Activated naive CD8-positive, alpha-beta T cell treated with anti-CD3 and anti-CD28 coated beads, Interleukin-2, amount 50 U/mL, for 16 hours (primary cell): ENCODE data around the gene ANKIB1.
"Not testable (repeated sequence)": the region's sequence is repeated elsewhere in the genome, so short reads cannot be mapped to it uniquely, and the experiment has no call there.

Source experiments
- DNase-seq: peaks from one replicate; pipeline ENCODE4 v3.0.0-alpha.2; 2020; ENCODE audit warnings: low read depth, low spot score

ANKIB1 gene

DNA sequence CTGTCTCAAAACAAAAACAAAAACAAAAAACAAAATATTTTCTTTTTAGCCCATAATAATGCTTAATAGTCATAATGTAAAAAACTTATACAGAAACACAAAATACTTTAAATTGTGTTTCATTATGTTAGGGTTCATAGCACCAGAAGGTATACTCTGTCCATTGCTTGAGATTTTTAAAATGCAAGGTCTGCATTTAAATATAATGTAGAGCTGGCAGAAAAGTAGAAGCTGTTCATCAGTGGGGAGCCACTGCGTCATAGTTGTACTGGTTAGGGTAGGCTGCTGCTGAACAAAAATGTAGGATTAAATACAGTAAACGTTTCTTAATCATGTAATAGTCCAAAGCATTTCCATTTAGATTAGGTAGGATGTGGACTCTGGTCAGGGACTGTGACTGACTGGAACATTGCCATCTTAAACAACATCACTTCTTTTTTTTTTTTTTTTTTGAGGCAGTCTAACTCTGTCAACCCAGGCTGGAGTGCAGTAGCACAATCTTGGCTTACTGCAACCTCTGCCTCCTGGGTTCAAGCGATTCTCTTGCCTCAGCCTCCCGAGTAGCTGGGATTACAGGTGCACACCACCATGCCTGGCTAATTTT lies 85.2 kb downstream of the ANKIB1 start:
- no peak for DNase-seq

DNA sequence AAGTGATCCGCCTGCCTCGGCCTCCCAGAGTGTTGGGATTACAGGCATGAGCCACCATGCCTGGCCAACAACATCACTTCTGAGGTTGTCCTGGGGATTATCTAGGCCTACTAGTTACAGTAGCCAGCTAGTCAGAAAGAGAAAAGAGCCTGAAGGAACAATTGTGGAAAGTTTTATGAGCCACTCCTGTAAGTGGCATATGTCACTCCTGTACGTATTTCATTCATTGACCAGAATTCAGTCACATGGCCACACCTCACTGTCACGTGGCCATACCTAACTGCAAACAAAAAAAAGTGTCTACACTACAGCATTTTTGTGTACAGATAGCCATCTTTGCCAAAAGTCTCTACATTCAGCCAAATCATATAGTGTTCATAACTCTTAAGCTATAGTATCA lies 85.7 kb downstream of the ANKIB1 start:
- no peak for DNase-seq

DNA sequence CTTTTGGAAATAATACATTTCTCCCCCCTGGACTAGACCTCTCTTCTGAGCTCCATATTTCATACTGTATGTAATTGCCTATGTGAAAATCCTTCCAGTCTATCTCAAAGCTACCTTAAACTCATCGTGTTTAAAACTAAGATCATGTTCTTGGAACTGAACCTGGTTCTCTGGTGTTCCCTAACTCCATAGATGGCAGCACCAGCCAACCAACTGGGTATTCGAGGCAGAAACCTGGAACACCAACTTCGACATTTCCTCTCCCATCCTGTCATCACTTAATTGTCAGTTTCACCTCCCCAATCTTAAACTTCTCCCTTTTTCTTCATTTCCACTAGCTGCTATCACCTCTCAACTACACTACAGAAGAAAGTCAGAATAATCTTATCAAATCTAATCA lies 87.0 kb downstream of the ANKIB1 start:
- no peak for DNase-seq

DNA sequence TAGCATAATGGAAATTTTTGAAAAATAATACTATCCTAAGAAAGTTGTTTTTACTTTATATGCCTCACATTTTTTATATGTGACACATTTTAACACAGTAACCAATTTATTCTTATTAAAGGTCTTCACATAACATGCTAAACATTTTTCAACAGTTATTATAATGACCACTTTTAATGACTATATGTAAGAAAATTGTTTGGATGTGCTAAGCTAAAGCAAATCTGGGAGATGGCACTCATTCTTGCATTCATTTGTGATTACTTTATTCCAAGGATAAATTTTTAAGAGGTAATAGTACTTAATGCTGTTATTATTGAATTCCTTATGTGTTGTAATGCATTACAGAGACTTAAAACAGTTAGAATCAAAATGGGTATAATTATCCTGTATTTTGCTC lies 88.1 kb downstream of the ANKIB1 start:
- no peak for DNase-seq

DNA sequence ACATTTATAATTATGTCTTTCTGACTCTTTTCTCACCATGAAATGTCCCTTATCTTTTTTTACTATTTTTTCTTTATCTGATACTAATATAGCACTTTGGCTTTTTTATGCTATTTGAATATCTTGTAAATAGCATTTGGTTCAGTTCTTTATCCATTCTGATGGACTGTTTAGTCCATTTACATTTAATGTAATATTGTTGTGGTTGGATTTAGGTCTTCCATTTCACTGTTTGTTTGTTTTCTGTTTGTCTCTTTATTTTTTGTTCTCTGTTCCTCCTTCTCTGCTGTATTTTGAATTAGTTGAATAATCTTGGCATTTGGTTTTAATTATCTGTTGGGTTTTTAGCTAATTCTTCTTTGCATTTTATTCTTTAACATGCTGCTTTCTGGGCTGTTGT lies 89.8 kb downstream of the ANKIB1 start:
- no peak for DNase-seq

DNA sequence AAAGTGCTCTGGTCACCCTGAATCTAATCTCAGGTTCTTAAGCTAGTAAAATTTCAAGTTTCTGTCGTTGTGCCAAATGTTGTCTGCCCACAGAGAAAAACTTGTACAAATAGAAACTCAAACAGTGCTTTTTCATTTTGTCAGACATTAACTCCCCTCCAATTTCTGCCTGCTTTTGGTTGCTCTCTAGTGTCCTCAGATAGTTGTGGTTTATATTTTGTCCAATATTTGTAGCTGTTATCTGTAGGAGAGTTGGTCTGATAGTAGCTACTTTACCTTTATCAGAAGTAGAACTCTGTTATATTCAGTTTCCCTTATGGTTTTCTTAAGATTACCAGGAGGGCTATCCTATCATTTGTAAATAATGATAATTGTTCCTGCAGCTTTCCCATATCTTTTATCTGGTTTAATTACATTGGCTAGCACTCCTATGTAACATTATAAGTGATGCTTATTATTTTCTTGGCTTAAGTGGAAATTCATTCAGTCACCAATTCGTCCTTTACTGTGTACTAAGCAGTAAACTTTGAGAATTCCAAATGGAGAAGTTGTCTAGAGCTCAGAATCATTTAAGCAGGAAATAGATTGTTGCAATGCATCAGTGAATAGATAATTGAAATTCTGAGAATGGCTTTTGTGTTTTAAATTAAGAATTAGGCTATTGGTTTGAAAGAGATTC lies 91.0 kb downstream of the ANKIB1 start:
- no peak for DNase-seq

DNA sequence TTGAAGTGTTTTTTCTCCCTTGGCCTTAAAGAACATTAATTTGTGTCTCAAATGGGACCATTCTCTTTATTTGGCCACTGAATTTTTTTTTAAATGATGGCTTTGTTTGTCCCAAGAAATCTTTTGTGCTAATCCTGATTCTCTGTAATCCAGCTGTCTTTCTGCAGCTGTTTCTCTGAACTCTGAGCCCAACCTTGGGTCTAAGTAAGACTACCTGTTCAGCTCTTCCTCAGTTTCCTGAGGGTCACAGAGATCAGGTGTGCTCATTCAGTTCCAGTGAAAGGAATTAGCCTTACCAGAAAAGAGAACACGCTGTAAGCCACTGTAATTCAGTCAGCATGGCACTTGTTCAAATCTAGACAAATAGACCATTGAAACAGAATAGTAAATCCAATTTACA lies 94.2 kb downstream of the ANKIB1 start:
- DNase-seq: no peak

DNA sequence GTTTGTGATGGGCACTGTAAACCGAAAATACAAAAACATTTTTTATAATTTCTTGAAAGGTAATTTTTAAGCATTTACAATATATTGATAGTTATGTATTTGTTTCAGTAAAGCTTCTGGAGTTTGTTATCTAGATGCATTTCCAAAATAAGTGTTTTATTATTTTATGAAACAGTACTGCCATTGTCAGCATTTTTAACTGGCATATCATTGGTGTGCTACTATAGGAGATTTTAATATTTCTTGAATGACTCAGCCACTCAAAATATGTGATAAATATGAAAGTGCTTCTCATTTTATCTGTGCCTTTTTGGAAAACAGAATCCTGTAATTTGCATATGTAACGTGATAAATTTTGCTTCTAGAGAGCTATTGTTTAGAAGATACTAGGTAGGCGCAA lies 97.9 kb downstream of the ANKIB1 start:
- no peak for DNase-seq

DNA sequence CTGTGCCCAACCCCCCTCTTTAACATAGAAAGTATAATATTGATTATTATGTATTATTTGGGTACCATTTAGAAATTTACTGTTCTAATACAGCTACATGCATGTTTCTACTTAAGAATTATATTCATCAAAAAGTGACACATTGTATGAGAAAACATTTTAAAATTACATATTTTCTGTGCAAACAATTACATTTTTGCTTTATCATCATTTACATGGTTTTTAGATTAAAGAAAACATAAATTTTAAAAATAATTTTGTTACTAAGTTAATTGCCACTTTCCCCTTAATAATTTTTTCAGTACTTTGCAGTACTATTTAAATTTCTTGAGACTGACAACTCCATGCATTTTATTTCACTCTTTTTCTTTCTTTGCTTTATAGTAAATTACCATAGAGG lies 106.2 kb downstream of the ANKIB1 start:
- DNase-seq: no peak

DNA sequence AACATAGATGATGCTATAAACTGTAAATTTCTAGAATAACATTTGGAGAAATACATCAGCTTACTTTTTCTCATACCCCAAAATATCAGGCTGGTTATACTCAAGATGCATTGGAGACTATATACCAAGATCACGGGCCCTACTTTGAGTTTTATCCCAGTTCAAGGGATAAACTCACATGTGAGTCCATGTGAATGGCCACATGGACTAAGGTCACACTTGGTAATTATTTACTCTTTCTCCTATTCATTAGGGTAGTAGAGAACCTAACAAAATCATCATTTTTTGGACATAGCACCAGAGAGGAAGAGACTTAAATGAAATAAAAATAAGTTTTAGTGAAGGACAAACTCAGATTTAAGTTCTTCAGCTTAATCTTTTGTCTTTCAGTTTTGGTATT lies 108.4 kb downstream of the ANKIB1 start:
- DNase-seq: no peak

DNA sequence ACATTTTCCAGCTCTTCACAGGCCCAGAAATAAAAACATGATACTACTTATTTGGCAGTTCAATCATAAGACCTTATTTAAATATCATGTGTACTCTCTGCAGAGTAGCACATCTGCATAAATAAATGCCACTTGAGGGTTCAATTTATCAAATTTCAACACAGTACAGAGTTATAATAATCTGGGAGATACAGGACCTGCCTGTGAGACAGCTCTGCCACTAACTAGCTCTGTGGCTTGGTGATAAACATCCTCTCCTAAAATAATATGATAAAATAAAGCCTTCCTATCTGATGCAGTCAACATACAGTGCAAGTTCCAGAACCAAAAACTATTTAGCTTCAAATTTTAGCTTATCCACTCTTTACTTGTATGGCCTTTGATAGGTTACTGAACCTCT lies 110.6 kb downstream of the ANKIB1 start:
- no peak for DNase-seq

DNA sequence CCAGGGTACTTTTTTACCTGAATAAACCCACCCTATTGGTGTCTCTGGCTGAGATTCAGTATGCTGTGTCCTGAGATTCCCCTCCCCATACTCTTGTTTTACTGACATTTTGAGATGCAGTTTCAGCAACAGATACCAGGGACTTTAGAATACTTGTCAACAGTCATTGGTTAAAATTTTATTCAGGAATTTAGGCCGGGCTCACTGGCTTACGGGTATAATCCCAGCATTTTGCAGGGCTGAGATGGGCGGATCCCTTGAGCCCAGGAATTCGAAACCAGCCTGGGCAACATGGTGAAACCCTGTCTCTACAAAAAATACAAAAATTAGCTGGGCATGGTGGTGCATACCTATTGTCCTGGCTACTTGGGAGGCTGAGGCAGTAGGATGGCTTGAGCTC lies 111.5 kb downstream of the ANKIB1 start:
- DNase-seq: no peak

DNA sequence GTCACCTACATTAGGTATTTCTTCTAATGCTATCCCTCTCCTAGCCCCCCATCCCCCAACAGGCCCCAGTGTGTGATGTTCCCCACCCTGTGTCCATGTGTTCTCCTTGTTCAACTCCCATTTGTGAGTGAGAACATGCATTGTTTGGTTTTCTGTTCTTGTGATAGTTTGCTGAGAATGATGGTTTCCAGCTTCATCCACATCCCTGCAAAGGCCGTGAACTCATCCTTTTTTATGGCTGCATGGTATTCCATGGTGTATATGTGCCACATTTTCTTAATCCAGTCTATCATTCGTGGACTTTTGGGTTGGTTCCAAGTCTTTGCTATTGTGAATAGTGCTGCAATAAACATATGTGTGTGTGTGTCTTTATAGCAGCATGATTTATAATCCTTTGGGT lies 113.4 kb downstream of the ANKIB1 start:
- not testable (repeated sequence) for DNase-seq

DNA sequence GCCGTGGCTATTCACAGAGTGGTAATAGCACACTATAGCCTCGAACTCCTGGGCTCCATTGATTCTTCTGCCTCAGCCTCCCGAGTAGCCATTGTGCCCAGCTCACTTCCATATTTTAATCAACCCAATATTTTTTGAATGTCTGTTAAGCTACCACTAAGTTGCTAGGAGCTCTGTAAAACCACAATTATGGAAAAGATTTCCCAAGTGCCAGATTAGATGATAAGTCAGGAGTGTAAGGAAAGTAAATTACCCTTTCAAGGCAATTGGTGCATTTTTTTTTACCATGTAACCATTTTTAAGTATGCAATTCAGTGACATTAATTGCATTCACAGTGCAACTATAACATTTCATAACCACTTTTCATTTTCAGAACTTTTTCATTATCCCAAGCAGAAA lies 114.0 kb downstream of the ANKIB1 start:
- DNase-seq: no peak

DNA sequence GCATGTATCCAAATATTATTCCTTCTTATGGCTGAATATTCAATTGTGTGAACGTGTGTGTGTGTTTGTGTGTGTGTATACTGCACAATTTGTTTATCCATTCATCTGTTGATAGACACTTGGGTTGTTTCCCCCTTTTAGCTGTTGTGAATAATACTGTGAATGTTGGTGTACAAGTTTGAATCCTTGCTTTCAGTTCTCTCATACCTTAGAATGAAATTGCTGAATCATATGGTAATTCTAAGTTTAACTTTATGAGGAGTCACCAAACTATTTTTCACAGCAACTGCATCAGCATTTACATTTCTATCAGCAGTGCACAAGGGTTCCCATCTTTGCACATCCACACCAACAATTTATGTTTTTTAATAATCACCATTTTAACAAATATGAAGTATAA lies 114.6 kb downstream of the ANKIB1 start:
- no peak for DNase-seq

DNA sequence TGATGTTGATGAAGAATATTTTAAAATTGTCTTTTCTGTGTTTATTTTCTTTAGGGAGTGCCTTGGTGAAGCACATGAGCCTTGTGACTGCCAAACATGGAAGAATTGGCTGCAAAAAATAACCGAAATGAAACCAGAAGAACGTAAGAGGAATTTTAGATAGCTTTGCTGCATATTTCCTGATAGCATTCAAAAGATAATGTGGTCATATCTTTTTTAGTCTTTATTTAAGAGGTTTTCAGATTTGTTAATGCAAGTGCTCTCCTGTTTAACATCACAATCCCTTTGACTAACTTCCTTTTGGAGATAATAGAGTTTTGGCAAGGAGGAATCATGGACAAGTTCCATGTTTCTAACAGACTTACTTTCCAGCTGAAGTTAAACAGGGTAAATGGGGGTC lies 116.4 kb downstream of the ANKIB1 start:
- DNase-seq: no peak

DNA sequence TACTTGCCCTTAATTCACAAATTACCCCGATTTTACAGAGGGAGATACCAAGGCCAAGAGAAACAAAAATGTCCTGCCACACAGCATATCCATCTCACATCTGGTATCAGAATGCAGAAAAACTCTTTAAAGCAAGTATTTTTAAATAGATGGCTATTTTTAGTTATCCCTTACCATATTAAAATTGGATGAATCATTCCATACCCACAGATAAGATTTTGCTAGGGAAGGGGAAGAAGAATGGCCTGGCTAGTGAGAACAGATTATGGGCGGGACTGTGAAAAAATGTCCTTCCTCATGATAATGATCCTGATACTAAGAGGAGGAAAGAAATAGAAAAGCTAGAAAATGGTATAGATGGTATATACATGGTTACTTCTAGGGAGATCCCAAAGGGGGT lies 121.0 kb downstream of the ANKIB1 start:
- DNase-seq: no peak

DNA sequence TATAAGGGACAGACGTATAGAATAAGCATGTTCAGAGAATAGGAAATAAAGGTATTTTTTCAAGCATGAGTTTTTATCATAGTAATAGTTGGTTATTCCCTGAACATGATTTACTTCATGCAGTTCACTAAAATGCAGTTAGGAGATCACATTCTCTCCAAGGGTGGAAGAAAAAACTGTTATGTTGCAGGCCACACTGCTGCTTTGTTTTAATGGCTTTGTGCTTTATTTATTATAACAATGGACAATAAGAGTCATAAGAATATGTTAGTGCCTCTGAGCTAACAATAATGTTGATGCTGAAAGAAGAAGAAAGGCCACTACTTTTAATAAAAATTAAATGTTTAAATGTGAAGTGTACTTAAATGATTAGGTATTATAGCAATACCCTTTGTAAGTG lies 123.0 kb downstream of the ANKIB1 start:
- no peak for DNase-seq

DNA sequence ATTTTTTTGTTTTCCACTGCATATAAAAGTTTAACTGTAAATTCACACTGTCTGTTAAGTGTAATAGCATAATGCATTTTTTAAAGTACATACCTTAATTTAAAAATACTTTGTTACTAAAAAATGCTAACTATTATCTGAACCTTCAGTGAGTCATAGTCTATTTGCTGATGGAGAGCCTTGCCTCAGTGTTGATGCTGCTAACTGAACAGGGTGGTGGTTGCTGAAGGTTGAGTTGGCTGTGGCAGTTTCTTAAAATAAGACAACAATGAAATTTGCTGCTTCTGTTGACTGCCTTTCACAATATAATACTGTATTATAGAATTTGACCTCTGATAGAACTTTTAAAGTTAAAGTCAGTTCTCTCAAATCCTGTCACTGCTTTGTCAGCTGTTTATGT lies 129.2 kb downstream of the ANKIB1 start:
- DNase-seq: no peak

DNA sequence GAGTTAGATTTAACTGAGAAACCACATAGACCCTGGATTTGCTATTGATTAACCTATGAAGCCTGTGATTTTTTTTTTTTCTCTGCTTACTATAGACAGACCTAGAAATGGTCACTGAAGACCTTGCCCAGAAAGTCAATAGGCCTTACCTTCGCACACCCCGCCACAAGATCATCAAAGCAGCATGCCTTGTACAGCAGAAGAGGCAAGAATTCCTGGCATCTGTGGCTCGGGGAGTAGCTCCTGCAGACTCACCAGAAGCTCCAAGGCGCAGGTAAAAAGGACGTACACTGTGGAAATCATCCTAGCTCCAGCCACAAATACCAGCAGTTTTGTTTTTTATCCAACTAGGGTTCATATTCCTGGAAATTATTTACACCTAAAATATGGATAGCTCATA lies 145.3 kb downstream of the ANKIB1 start:
- no peak for DNase-seq

DNA sequence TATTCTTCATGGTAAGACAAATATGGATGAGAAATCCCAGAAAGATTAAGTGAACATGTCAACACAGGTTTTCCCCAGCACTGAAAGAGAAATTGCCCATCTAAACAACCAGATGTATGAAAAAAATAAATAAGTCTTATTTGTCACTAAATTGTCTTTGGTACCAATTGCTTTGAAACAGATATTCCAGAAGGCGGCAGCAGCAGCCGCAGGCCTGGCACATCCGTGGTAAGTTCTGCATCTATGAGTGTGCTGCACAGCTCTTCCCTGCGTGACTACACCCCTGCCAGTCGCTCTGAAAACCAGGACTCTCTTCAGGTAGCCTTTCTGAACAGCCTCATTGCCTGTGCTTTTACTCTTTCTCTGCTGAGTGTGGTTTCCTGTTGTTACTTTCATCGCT lies 151.8 kb downstream of the ANKIB1 start:
- DNase-seq: no peak

DNA sequence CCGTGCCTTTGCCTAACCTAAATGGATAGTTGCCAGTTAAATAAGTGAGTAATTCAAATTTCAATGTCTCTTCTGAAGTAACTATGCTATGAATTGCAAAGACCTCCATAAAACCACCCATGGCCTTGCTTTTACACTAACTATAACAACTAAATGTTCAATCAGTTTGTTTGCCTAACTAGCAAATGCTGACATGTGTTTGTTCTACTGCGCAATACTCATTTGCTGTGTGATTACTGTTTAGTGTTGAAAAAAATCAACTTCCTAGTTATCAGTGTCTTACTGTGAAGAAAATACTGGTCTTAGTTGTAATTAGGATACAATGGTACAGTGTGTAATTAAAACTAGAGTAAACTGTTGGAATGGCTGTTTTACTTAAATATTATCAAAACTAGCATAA lies 154.2 kb downstream of the ANKIB1 start:
- DNase-seq: no peak

DNA sequence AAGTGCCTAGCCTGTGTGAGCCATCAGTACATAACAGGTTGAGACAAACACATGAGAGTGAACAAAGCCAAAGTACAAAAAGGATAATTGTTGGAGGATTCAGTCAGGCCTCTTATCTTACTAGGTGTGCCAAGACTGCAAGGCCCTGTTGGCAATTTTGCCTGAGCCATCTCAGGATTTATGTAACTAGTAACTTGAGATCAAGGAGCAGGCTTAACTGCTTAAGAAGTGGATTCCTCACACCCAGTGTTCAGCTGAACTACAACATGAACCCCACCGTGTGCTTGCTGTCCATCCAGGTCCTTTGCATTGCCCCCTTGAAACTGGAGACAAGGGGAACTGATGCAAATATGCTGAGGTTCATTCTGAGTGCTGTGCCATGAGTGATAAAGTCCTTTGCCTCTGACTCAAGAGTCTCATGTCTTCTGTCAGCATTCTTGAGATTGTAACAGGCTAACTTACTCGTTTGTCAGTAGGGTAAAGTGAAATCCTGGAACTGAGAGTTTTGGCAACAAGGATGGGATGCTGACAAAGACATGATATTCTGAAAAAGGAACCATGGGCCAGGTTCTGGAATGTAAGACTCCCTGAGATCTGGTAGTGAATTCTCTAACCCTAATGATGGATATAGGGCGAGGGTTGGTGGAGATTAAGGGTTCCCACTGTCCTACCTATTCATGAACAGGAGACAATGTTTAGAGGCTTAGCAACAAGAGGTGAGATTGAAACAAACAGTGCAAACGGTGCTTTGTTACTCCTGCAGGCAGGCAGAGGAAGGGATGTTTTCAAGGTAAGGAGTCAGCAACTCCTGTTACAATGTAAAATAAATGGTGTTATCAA lies 157.4 kb downstream of the ANKIB1 start:
- no peak for DNase-seq
